GM21717 (cell line): ENCODE results near the gene ARHGAP31.
"Not testable (repeated sequence)": the region's sequence is repeated elsewhere in the genome, so short reads cannot be mapped to it uniquely, and the experiment has no call there.

Experiments
- ATAC-seq: cut with Tn5 transposase; IDR thresholded peaks from one replicate; pipeline ENCODE4 v1.9.1; 2021; ENCODE audit warnings: mild to moderate bottlenecking, moderate library complexity; ENCODE audit not compliant: unreplicated experiment

ARHGAP31 gene

DNA sequence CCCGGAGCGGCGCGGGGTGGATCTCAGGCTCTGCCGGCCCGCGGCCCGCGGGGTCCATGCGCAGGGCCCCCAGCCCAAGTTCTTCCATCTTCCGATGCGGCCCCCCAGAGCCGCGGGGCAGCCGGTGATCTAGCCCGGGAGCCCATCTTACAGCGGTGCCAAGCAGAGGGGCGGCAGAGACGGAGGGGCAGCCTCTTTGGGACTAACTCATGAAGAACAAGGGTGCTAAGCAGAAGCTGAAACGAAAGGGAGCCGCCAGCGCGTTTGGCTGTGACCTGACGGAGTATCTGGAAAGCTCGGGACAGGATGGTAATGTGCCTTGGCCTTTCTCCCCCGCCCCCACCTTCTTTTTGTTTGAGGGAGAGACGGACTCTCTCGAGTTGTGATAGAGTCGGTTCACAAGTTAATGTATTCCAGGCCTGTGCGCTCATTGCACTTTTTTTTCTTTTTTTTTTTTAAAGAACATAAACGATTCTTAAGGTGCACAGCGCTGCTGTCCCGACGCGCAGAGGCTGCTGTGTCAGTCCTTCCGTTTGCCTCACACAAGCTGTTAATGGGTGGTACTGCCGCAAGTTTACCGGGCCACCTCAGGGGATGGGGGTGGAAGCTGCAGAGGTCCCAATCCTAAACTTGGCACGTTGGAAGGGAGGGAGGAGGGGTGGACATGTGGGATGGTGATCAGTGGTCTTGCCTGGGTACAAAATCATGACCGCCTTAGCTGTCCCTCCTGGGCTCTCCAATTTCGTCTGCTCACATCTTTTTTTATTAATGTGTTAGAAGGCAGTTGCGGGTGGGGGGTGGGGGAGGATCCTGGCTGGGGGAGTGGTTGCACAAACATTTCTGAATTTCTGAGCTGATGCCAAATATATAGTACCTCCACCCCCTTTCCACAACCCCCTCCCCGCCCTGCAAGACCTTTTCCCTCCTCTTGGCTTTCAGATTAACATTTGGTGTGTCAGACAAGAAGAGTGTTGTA is 801 bp downstream of the ARHGAP31 start:
- ATAC-seq: peak; percentile 27

DNA sequence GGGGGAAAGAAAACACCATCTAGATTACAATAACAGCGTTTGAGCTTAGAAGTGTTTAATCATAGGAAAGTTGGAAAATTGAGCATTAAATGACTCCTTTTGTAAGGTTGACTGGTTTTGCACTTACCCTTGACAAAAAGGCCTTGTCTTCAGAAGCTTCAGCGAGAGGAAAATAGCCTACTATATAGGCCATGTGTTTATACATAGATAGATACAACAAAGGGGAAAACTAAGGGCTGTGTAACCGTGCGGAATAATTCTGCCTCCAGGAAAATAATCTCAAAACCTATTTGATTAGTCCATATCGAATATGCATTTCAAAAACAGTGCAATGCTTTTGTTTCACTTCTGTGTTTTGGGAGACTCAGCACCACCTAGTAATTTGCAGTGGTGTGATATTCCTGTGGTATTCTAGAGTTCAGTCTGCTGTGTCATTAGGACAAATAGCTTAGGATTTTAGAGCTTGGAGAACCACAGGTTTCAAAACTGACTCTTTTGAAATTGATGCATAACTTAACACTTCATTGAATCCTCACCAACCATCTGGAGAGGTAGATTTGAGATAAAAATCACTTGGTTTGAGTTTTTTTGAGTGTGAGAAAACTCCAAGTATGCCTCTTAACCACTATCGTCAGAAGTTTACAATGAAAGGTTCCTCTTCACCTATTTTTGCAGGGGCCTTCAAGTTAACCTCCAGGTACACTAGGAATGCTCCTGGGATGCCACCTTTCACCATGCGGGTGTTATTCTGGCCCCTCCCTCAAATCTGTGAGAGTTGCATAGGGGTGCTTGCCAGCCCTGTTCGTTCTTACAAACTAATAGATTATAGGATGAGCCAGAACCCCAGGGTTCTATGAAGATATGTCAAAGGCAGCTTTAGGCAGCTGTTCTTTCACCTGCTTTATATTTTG is 1.9 kb downstream of the ARHGAP31 start:
- no peak for ATAC-seq

- no peak for ATAC-seq
Observed at GRCh38 chr3:119296727-119297122, 2.5 kb downstream of the ARHGAP31 start.

DNA sequence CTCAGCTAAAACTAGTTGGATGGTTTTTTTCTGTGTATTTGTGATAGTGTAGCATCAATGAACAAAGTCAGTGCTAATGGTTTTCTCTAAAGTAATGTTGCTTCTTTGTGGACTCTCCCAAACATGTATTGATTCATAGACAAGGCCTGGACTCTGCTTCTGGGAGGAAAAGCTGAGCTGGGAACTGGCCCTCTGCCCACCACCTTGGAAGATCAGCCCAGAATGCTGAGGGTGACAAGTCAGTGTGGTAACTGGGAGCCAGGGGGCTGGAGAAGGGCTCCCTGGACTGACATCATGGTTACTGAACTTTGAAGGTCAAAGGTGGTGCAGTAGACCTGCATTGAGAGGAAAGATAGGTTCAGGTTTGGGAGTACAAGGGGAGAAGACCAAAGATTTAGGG is 3.0 kb downstream of the ARHGAP31 start:
- no peak for ATAC-seq

- ATAC-seq: no peak
Observed at GRCh38 chr3:119298565-119298941, 4.4 kb downstream of the ARHGAP31 start.

GRCh38 chr3:119300991-119301391 is 6.8 kb downstream of the ARHGAP31 start:
- no peak for ATAC-seq

DNA sequence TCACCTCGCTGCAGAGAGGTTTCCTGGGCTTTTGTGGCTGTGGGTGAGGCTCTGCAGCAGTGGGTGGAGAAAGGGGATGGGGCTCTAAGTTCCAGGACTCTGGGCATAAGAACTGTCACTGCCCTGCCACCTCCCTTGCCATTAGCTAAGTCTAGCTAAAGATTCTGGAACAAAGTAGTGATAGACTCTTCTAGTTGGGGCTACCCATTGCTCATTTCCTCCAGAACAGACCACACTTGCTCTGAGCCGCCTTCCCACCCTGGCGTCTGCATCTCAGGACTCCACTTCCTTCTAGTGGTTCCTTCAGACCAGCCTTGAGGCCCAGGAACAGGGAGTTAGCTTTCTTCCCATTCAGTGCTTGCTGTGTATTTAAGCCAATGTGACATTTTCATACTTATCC is 7.5 kb downstream of the ARHGAP31 start:
- no peak for ATAC-seq

DNA sequence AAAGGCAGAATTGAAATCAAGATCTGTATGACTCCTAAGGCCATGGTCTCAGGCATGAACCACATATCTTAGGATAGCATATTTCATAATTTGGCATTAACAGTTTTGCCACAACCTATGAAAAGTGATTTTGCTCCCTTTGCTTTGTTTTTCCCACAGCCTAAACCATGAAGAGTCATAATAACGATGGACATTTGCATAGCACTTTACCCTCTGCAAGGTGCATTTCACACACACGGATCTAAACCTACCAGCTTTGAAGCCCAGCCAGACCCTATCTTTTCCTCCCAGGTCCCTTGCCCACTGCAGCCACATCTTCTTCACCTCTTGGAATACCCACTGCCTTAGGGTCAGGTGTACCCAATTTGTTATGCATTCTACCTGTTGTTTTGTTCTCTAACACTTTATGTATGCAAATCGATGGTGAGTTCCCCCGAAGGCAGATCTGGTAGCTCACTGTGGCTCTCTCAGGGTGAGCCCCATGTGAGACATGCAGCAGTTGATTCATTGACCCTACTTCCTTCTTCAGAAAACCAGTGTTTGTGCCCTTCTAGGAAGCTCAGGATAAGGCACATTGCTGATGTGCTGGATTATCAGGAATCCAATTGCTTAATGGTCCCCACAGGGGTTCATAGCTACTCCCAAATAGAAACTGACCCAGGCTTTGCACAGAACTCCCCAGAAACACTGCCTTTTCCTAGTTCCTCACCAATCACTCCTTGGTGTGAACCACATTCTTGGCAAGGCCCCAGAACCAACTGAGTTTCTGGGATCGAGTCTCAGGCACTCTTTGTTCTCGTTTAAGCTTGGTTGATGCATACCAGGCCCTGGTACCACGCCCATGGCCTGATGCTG is 8.7 kb downstream of the ARHGAP31 start:
- peak; percentile 65 for ATAC-seq

GRCh38 chr3:119304201-119304713 is 10.1 kb downstream of the ARHGAP31 start:
- ATAC-seq: no peak

- ATAC-seq: no peak
Observed at GRCh38 chr3:119305286-119305685, 11.1 kb downstream of the ARHGAP31 start.

- ATAC-seq: not testable (repeated sequence)
Observed at GRCh38 chr3:119306378-119306777, 12.2 kb downstream of the ARHGAP31 start.

DNA sequence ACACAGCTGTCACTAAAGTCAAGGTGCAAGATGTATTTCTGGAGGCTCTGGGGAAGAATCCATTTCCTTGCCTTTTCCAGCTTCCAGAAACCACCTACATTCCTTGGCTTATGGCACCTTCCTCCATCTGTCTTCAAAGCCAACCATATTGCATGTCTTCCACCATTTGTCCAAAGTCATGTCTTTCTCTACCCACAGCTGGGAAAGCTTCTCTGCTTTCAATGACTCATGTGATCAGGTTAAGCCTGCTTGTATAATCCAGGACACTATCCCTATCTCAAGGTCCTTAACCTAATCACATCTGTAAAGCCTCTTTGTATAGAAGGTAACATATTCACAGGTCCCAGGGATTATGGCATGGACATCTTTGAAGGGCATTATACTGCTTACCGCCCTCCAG is 14.2 kb downstream of the ARHGAP31 start:
- no peak for ATAC-seq

DNA sequence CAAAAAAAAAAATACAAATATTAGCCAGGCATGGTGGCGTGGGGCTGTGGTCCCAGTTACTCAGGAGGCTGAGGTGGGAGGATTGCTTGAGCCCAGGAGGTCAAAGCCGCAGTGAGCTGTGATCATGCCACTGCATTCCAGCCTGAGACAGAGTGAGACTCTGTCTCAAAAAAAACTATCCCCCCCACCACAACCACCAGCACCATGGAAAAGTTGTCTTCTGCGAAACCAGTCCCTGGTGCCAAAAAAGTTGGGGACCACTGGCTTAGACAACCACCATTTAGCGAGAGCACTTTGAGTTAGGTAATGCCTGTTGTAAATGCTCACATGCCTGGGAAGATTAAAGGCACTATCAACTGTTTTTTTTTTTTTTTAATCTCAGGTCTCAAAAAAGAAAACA is 15.4 kb downstream of the ARHGAP31 start:
- no peak for ATAC-seq

GRCh38 chr3:119310071-119310470 is 15.9 kb downstream of the ARHGAP31 start:
- no peak for ATAC-seq

- ATAC-seq: no peak
Observed at GRCh38 chr3:119311081-119311925, 17.1 kb downstream of the ARHGAP31 start.

- no peak for ATAC-seq
Observed at GRCh38 chr3:119313461-119313860, 19.3 kb downstream of the ARHGAP31 start.

- no peak for ATAC-seq
Observed at GRCh38 chr3:119314821-119315220, 20.6 kb downstream of the ARHGAP31 start.

DNA sequence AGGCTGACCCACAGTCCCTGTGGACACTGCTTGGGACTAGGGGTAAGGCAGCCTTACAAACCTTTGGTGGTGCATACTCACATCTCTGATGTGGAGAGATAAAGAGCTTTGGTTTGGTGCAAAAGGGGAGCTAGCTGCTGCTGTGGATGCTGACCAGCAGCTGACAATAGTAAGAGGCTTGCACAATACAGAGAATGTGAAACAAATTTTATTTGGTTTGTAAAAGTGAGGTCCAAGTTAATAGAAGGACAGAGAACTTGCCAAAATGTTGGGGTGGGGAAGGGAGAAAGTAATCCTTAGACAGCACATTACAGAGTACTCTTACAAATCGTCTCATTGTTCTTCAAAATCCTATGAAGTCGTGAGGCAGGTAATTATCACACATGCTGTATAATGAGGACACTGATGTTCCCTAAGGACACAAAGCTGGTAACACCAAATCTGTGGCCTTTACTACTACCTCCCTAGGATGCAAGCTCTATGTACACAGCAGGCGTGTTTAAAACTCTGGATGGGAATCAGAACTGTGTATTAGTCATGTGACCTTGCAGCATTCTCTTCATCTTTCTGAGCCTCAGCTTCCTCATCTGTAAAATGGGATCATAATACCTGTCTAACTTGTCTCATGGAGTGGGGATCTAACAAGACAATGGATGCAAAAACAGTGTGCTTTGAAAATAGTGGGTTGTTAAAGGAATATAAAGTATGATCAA is 21.6 kb downstream of the ARHGAP31 start:
- ATAC-seq: no peak

DNA sequence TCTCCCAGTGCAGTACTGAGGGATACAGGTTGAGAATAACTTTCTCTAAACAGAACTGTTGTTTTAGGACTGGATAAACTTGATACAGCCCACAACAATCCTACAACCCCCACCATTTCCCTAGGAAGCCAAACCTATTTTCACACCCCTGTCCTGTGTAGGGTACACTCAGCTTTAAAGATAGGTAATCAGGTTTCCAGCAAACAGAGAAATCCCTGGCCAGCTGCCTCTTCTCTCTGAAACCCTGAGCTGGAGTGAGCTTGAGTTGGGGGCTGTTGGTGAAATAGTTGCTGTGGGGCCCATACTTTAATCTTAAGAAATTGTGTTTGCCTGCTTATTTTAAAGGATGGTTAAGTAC is 22.1 kb downstream of the ARHGAP31 start:
- ATAC-seq: no peak
